CD14-positive monocyte (primary cell): ENCODE measurements around the gene NLGN1. TPM values are rescaled to one million over a fixed set of nuclear protein-coding genes. Genes with fewer than 3 reads are reported as not detected.

Experiments
- DNase-seq, 3 donors: peaks; one replicate each; pipeline ENCODE4 v3.0.0-alpha.2; 2011 to 2022
- H2AFZ ChIP-seq: 2 replicates; pipeline ENCODE4 v1.6.0; 2012; ENCODE audit warnings: mild to moderate bottlenecking, low read depth, low read length, inconsistent platforms; ENCODE audit not compliant: insufficient read depth, poor library complexity, severe bottlenecking
- H3K27ac ChIP-seq, 2 donors: 1 replicate in 1 of 2; 2 replicates in 1 of 2; pipeline ENCODE4 v1.5.1; 2012 to 2013; ENCODE audit warnings: low read length in 2 of 2, control low read depth in 1 of 2, inconsistent platforms in 1 of 2, low read depth in 1 of 2, mild to moderate bottlenecking in 1 of 2
- H3K27me3 ChIP-seq, 2 donors: one replicate each; pipeline versions ENCODE4 v1.6.0 to v1.6.1; 2011 to 2013; ENCODE audit warnings: low read length in 2 of 2; ENCODE audit not compliant: control insufficient read depth in 2 of 2, insufficient read depth in 2 of 2
- H3K36me3 ChIP-seq, 2 donors: replicated peaks in 1 of 2; 1 replicate in 1 of 2; 2 replicates in 1 of 2; pipeline versions ENCODE4 v1.5.1 to v1.6.1; 2012 to 2013; ENCODE audit warnings: low read length in 2 of 2, control low read depth in 1 of 2, inconsistent platforms in 1 of 2, mild to moderate bottlenecking in 1 of 2; ENCODE audit not compliant: insufficient read depth in 2 of 2, control insufficient read depth in 1 of 2
- H3K4me1 ChIP-seq, 2 donors: 1 replicate in 1 of 2; 2 replicates in 1 of 2; pipeline versions ENCODE4 v1.5.1 to v1.6.1; 2012 to 2013; ENCODE audit warnings: low read length in 2 of 2, control low read depth in 1 of 2, inconsistent platforms in 1 of 2, mild to moderate bottlenecking in 1 of 2, moderate library complexity in 1 of 2; ENCODE audit not compliant: insufficient read depth in 2 of 2, control insufficient read depth in 1 of 2
- H3K4me2 ChIP-seq: replicated peaks from 2 replicates; pipeline ENCODE3; 2012; ENCODE audit warnings: low read length, moderate library complexity, mild to moderate bottlenecking; ENCODE audit not compliant: poor library complexity, severe bottlenecking; ENCODE audit errors: extremely low read depth
- H3K4me3 ChIP-seq, 3 experiments: fragments of 200-600 bp in 1 of 3; sonication (generic) in 1 of 3; replicated peaks in 1 of 3; 1 replicate in 2 of 3; 2 replicates in 1 of 3; pipeline ENCODE4 v1.5.1; 2011 to 2013; ENCODE audit warnings: low read length in 3 of 3, mild to moderate bottlenecking in 3 of 3, control low read depth in 2 of 3, low read depth in 2 of 3, inconsistent platforms in 1 of 3, moderate library complexity in 1 of 3
- H3K79me2 ChIP-seq: 2 replicates; pipeline ENCODE4 v1.6.0; 2012; ENCODE audit warnings: mild to moderate bottlenecking, control low read depth, inconsistent platforms, low read length, moderate library complexity; ENCODE audit not compliant: insufficient read depth
- H3K9ac ChIP-seq: 2 replicates; pipeline ENCODE4 v1.6.0; 2017; ENCODE audit warnings: low read length, mild to moderate bottlenecking; ENCODE audit not compliant: insufficient read depth, poor library complexity, severe bottlenecking
- H3K9me3 ChIP-seq, 2 donors: replicated peaks in 1 of 2; 1 replicate in 1 of 2; 2 replicates in 1 of 2; pipeline versions ENCODE4 v1.5.1 to v1.6.1; 2012 to 2013; ENCODE audit warnings: low read length in 2 of 2, control low read depth in 1 of 2; ENCODE audit not compliant: control insufficient read depth in 1 of 2, insufficient read depth in 1 of 2
- H4K20me1 ChIP-seq: 2 replicates; pipeline ENCODE4 v1.6.0; 2012; ENCODE audit warnings: mild to moderate bottlenecking, low read length, control low read depth, moderate library complexity; ENCODE audit not compliant: insufficient read depth
- H3K27ac Mint-ChIP-seq, 7 donors: one replicate each; pipeline ENCODE4 v1.8.0; 2020; ENCODE audit warnings: mild to moderate bottlenecking in 7 of 7, mixed read lengths in 7 of 7, moderate library complexity in 6 of 7, inconsistent platforms in 2 of 7
- H3K27me3 Mint-ChIP-seq, 3 donors: one replicate each; pipeline ENCODE4 v1.8.0; 2021 to 2022; ENCODE audit warnings: low read depth in 3 of 3, mild to moderate bottlenecking in 3 of 3, mixed read lengths in 3 of 3, moderate library complexity in 3 of 3, inconsistent platforms in 1 of 3
- H3K36me3 Mint-ChIP-seq, 2 donors: one replicate each; pipeline ENCODE4 v1.8.0; 2020; ENCODE audit warnings: mixed read lengths in 2 of 2, inconsistent platforms in 1 of 2, mild to moderate bottlenecking in 1 of 2
- H3K4me1 Mint-ChIP-seq: one replicate; pipeline ENCODE4 v1.8.0; 2020; ENCODE audit warnings: mild to moderate bottlenecking, mixed read lengths
- H3K4me3 Mint-ChIP-seq, 2 donors: one replicate each; pipeline ENCODE4 v1.8.0; 2020; ENCODE audit warnings: mild to moderate bottlenecking in 2 of 2, mixed read lengths in 2 of 2, moderate library complexity in 1 of 2
- H3K9me3 Mint-ChIP-seq, 7 donors: one replicate each; pipeline ENCODE4 v1.8.0; 2020 to 2022; ENCODE audit warnings: mixed read lengths in 7 of 7, mild to moderate bottlenecking in 6 of 7, moderate library complexity in 6 of 7, inconsistent platforms in 2 of 7
- WGBS: methylation state at CpG from one replicate; pipeline ENCODE4 v1.1.5; 2013; ENCODE audit warnings: missing lambda C conversion rate; ENCODE audit not compliant: insufficient coverage; 5-methylcytosine and 5-hydroxymethylcytosine counted together
- intact Hi-C, 2 donors: fragments of 100-400 bp; cut with micrococcal nuclease; formaldehyde crosslinking; loops; one replicate each; pipeline versions ENCODE4 v1.15.0 to v1.15.1; 2023
- polyA plus RNA-seq, 3 donors: library from polyadenylated mRNA; depleted of rRNA in 1 of 3; unstranded in 2 of 3; stranded (reverse) in 1 of 3; fragments of 300-500 nt in 2 of 3; fragments of >200 nt in 1 of 3; fragmentation: Illumina TruSeq in 2 of 3; gene quantifications; 1 replicate in 2 of 3; 2 replicates in 1 of 3; pipeline ENCODE4 v1.2.3, GENCODE V29; 2012 to 2021
- TF ChIP-seq, protein P1 (sequence below): fragments of 200-600 bp; IDR thresholded peaks from one replicate; pipeline ENCODE4 v1.8.0; 2022; ENCODE audit warnings: antibody characterized with exemption, mild to moderate bottlenecking

NLGN1 gene
- polyA plus RNA-seq, 3 donors = not detected

DNA sequence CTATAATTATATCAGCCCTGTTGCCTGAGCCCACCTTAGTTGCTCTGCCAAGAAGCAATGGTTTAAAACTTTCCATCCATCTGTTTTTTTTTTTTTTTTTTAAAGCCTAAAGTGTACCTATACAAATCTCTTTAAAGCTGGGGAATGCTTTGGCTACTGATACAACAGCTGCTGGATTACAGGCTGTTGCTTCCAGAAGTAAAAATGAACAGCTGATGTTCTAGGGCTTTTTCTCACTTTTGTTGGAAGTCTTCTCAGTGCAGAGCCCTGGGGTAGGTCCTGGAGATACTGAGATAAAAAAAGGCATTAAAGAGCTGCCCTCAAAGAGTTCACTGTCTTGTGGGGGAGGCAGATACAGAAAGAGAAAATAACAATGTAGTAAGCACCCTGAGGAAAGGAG, 218.1 kb downstream of the NLGN1 start:
- Histone ChIP-seq H3K4me3 (no peak overlapping the region), H3K79me2 (no peaks in the 10 kb centered on the region), H3K4me1 (no peaks in the 10 kb centered on the region), H3K9ac (no peak overlapping the region), H3K36me3 (no peaks in the 10 kb centered on the region), H3K4me2 (no peak overlapping the region), H3K27me3 (no peaks in the 10 kb centered on the region), H3K9me3 (peaks cover 0 to 5% of the 10 kb centered on the region in 2 donors), H3K27ac (no peak overlapping the region), H4K20me1 (no peaks in the 10 kb centered on the region), H2AFZ (no peak overlapping the region)
- no peak for DNase-seq
- TF ChIP-seq, protein P1, sequence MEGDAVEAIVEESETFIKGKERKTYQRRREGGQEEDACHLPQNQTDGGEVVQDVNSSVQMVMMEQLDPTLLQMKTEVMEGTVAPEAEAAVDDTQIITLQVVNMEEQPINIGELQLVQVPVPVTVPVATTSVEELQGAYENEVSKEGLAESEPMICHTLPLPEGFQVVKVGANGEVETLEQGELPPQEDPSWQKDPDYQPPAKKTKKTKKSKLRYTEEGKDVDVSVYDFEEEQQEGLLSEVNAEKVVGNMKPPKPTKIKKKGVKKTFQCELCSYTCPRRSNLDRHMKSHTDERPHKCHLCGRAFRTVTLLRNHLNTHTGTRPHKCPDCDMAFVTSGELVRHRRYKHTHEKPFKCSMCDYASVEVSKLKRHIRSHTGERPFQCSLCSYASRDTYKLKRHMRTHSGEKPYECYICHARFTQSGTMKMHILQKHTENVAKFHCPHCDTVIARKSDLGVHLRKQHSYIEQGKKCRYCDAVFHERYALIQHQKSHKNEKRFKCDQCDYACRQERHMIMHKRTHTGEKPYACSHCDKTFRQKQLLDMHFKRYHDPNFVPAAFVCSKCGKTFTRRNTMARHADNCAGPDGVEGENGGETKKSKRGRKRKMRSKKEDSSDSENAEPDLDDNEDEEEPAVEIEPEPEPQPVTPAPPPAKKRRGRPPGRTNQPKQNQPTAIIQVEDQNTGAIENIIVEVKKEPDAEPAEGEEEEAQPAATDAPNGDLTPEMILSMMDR = no peak
- no peak overlapping the region for H3K4me3 Mint-ChIP-seq
- intact Hi-C loops = no loop called here
- no peaks in the 10 kb centered on the region for H3K4me1 Mint-ChIP-seq
- H3K9me3 Mint-ChIP-seq = peaks cover 0 to 9% (median 4%) of the 10 kb centered on the region in 7 donors
- no peaks in the 10 kb centered on the region for H3K36me3 Mint-ChIP-seq
- no peak overlapping the region for H3K27ac Mint-ChIP-seq
- H3K27me3 Mint-ChIP-seq = no peaks in the 10 kb centered on the region

DNA sequence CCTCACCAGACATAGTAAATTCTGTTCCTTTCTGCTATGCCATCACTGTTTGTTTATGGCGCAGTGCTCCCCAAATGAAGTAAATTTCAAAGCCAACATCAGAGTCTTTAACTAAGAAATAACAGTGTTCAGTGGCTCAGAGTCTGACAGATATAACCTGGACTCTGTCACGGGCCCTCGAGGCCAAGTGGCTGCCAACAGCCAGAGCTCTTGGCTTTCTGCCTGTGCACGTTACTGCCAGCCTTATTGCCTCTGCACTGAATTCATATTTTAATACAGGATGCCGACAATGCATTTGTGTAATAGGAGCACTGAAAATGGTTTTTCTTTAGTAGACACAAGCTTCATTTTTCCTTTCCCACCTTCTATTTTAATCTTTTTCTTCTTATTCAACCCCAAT, 219.9 kb downstream of the NLGN1 start:
- 89% methylated on average over 3 of the region's 5 CpGs for WGBS

More for the DNA sequence above, 219.9 kb downstream of the NLGN1 start:
- intact Hi-C loops = no loop called here
- no peaks in the 10 kb centered on the region for H3K36me3 Mint-ChIP-seq
- H2AFZ ChIP-seq = no peak overlapping the region
- H3K27me3 ChIP-seq = no peaks in the 10 kb centered on the region
- no peak overlapping the region for H3K4me3 Mint-ChIP-seq
- H3K4me2 ChIP-seq = no peak overlapping the region
- no peak overlapping the region for H3K9ac ChIP-seq
- H3K4me1 Mint-ChIP-seq = no peaks in the 10 kb centered on the region
- no peak for DNase-seq
- no peak overlapping the region for H3K27ac ChIP-seq
- no peaks in the 10 kb centered on the region for H3K4me1 ChIP-seq
- H3K79me2 ChIP-seq = no peaks in the 10 kb centered on the region
- H4K20me1 ChIP-seq = no peaks in the 10 kb centered on the region
- no peak overlapping the region for H3K4me3 ChIP-seq
- TF ChIP-seq, protein P1 = no peak
- H3K27ac Mint-ChIP-seq = no peak overlapping the region
- H3K27me3 Mint-ChIP-seq = no peaks in the 10 kb centered on the region
- peaks cover 0 to 9% (median 4%) of the 10 kb centered on the region in 7 donors for H3K9me3 Mint-ChIP-seq
- no peaks in the 10 kb centered on the region for H3K36me3 ChIP-seq
- peaks cover 0 to 5% of the 10 kb centered on the region in 2 donors for H3K9me3 ChIP-seq
